GM12873 (cell line): Measurements from ENCODE around the gene TCEANC.

Source experiments
- CTCF ChIP-seq: IDR thresholded peaks from 2 replicates; pipeline ENCODE4 v1.5.1; 2012; ENCODE audit warnings: low read depth, mild to moderate bottlenecking, moderate library complexity, low read length, control low read depth; ENCODE audit not compliant: insufficient read depth; ENCODE audit errors: missing control alignments

The TCEANC gene

GRCh38 chrX:13702111-13702789 is 49.3 kb downstream of the TCEANC start:
- no peak for TF ChIP-seq CTCF

- no peak for TF ChIP-seq CTCF
Observed at GRCh38 chrX:13703135-13703534, 50.2 kb downstream of the TCEANC start.

GRCh38 chrX:13703589-13703988 is 50.6 kb downstream of the TCEANC start:
- TF ChIP-seq CTCF: no peak

- TF ChIP-seq CTCF: no peak
Observed at GRCh38 chrX:13711141-13711540, 58.2 kb downstream of the TCEANC start.
